HG03139 (cell line): ENCODE data around the gene CFAP97D1.
A peak's percentile ranks its signal among the peaks of the same experiment; 100 is the strongest.

Experiments
- ATAC-seq: cut with Tn5 transposase; IDR thresholded peaks from one replicate; pipeline ENCODE4 v1.9.1; 2021; ENCODE audit not compliant: unreplicated experiment

The CFAP97D1 gene

GRCh38 chr17:43767713-43768059, 12.5 kb upstream of the CFAP97D1 start:
- ATAC-seq, result no peak

DNA sequence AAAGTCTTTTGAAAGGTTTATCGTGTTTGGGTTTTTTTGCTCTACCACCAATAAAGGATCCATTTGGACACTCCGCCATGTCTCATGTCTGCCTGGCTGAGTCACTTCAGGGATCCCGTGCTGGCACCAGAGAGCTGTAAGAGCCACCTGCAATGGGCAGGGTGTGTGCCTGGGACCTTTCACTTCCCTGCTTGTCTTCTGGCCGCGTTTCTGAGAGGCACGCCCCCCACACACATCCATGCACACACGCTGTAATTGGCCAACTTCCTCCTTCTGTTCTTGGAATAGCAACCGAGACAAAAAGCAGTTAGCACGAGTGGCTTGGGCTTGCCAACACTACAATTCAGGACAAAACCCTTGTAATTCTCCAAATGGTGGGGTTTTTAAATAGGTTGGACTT, 11.9 kb upstream of the CFAP97D1 start:
- no peak for ATAC-seq

- ATAC-seq, result no peak
These were observed 11.3 kb upstream of the CFAP97D1 start for GRCh38 chr17:43768943-43769342.

GRCh38 chr17:43769426-43769825, 10.8 kb upstream of the CFAP97D1 start:
- no peak for ATAC-seq

DNA sequence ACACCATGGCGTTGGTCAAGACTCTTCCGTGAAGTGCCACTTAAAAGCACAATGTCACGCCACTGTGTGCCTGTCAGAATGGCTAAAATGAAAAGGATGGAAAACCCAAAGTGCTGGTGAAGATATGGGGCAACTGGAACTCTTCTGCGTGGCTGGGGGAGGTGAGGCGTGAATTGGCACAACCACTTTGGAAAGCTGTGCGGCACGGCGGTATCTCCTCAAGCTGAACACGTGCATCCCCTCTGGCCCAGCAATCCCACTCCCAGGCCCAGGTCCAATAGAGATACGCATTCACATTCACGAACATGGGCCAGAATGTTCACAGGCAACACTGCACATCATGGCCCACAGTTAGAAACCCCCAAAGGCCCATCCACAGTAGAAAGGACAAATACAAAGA, 10.4 kb upstream of the CFAP97D1 start:
- no peak for ATAC-seq

DNA sequence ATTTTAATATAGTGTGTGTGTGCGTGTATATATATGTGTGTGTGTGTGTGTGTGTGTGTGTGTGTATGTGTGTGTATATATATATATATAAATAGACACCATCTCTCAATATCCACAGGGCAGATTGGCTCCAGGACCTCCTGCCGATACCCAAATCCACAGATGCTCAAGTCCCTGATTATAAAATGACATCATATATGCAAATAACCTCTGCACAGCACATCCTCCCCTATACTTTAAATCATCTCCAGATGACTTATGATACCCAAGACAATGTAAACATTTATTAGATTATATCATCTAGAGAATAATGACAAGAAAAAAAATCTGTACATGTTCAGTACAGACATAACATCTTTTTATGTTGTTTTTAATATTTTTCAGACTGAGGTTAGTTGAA, 9.3 kb upstream of the CFAP97D1 start:
- ATAC-seq, result no peak

GRCh38 chr17:43771463-43771862, 8.8 kb upstream of the CFAP97D1 start:
- ATAC-seq, result no peak

DNA sequence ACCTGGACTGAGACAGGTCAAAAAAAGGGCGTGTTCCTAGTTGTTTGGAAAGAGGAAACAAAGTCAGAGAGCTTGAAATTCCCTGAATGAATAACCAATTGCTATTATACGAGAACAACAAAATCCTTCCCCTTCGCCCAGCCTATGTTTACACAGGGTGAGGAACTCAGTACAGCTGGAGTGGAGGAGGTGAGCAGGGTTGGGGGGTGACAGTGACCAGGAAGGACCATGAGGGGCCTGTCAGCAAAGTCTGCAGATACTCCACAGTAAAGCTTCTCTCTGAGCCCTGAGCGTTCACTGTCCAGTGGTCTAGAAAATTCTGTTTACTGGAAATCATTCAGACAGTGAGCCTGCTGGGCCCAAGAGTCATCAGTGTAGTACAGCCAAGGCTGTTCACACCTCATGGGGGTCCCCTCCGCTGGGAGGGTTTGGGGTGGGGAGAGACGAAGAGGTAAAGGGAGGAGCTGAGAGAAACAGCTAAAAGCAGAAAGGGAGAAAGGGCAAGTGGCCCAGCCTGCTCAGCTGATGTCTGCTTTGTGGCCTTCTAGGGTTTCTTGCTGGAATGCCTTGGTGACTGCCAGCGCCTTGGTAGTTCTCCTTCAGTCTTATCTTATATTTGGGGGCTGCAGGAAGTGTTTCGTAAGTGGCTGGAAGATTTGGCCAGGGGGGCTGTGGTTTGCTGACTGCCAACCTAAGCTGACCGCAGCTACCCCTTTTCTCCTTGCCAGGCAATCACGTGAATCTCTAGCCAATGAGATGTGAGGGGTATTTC, 7.2 kb upstream of the CFAP97D1 start:
- no peak for ATAC-seq

GRCh38 chr17:43774304-43775250, 5.7 kb upstream of the CFAP97D1 start:
- ATAC-seq, result no peak

GRCh38 chr17:43778337-43779144, 1.7 kb upstream of the CFAP97D1 start, which contains the start of gene DUSP3:
DUSP3 (minus strand) TSS chr17:43778977; CDS start chr17:43778924, 53 bp downstream.
- ATAC-seq, result peak; percentile 79

- no peak for ATAC-seq
These were observed 800 bp upstream of the CFAP97D1 start for GRCh38 chr17:43779145-43780125.

DNA sequence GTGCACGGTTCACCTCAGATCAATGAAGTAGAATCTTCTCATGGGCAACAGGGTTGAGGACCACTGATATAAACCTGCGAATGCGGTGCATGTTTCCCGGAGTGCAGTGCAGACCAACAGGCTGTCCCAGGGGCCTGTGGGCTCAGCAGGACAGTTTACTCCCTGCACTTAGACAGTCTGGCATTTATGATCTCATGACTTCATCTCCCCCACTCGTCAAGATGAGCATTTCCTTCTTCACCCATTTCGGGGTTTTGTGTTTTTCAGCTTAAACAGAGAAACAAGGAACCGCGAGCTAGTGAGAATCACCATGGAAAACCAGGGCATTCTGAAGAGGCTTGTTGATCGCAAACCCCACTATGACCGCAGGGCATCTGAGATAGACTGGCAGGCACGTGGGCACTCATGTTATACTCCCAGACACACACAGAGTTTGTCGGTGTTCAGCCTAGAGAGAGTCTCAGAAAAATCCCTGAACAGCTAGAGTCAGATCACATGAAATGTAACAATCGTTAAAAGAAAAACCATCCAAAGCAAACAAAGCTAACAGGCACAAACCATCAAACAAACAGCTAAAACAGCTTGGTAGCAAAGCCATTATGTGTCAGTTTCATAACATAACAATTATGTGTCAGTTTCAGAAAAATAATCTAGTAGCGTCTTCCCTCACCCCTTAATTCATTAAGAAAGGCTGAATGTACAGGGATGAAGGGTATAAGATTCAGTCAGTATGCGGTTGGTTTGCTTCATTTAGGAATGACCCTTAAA, 2.9 kb downstream of the CFAP97D1 start:
- ATAC-seq, result no peak

- no peak for ATAC-seq
These were observed 3.8 kb downstream of the CFAP97D1 start for GRCh38 chr17:43784068-43784467.

DNA sequence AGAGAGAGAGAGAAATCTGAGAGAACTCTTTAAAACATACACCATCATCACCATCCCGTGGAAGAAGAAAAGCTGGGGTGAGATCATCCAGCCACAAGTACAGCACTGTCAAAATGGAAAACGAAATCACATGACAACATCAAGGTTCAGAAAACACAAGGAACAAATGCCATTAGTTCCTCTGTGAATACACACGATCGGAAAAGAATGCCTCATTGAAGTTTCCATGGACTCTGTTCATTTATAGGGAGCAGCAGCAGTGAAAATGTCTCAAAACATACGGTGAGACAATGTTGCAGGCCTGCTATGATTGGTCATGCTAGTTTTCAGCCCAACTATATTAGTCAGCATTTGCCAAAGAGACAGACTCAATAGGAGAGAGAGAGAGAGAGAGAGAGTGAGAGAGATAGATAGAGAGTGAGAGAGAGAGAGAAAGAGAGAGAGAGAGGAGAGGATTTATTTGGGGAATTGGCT, 4.4 kb downstream of the CFAP97D1 start:
- ATAC-seq, result no peak

DNA sequence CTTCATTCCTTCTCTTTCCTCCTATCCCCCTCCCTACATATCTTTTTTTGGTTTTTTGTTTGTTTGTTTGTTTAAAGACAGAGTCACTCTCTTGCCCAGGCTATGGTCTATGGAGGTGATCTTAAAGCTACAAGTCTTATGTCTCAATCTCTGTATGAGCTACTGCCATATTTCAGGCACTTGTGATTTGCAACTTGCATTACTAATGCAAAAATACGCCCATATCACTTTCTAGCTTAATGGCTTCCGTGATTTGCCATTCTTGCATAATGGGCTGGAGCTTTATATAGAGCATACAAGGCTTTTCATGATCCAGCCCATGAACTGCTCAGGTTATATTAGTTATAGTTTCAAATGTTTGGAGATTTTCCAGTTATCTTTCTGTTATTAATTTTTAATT, 7.5 kb downstream of the CFAP97D1 start:
- no peak for ATAC-seq

GRCh38 chr17:43788540-43788939, 8.3 kb downstream of the CFAP97D1 start:
- no peak for ATAC-seq

DNA sequence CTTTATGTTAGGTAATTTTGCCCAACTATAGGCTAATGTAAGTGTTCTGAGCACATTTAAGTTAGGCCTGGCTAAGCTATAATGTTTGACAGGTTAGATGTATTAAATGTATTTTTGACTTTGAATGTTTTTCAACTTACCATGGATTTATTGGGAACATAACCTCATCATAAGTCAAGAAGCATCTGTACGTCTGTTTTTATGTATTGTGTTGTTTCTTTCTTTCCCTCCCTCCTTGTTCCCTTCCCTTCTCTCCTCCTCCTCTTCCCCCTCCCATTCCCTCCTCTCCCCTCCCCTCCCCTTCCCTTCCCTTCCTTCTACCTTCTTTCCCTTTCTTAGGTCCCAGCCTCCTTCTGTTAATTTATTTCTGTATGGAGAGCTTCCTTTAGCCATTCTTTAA, 9.2 kb downstream of the CFAP97D1 start:
- ATAC-seq, result no peak

GRCh38 chr17:43790311-43790940, 10.2 kb downstream of the CFAP97D1 start:
- ATAC-seq, result no peak

DNA sequence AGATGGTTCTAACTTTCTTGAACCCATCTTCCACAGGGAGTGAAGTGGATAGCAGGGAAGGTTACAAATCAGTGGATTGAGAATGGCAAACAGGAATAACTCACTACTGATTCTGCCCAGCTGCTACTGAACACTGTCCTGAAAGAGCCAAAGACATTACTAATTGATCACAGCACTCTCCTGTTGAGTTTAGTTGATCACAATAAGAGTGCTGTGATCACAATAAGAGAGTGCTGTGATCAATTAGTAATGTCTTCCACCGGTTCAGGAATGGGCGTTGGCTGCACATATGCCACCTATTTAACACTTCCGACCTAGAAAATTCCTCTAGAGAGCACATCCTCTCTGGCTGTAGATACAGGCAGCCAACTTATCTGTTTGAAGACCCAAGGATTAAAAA, 11.4 kb downstream of the CFAP97D1 start:
- ATAC-seq, result no peak
